K562 treated with DMSO at 1 percent for 4 hours (cell line): Measurements from ENCODE around the gene LRRC51. TPM values are rescaled to one million over a fixed set of nuclear protein-coding genes. Genes with fewer than 3 reads are reported as not detected.

Experiments
- total RNA-seq: library from RNA; unstranded; fragments of 300-600 nt; gene quantifications from 2 replicates; pipeline ENCODE4 v1.2.3, GENCODE V29; 2022; ENCODE audit not compliant: insufficient read depth

Gene LRRC51, protein sequence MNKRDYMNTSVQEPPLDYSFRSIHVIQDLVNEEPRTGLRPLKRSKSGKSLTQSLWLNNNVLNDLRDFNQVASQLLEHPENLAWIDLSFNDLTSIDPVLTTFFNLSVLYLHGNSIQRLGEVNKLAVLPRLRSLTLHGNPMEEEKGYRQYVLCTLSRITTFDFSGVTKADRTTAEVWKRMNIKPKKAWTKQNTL
- total RNA-seq, result 2.3 and 2.6 TPM in 2 replicates

DNA sequence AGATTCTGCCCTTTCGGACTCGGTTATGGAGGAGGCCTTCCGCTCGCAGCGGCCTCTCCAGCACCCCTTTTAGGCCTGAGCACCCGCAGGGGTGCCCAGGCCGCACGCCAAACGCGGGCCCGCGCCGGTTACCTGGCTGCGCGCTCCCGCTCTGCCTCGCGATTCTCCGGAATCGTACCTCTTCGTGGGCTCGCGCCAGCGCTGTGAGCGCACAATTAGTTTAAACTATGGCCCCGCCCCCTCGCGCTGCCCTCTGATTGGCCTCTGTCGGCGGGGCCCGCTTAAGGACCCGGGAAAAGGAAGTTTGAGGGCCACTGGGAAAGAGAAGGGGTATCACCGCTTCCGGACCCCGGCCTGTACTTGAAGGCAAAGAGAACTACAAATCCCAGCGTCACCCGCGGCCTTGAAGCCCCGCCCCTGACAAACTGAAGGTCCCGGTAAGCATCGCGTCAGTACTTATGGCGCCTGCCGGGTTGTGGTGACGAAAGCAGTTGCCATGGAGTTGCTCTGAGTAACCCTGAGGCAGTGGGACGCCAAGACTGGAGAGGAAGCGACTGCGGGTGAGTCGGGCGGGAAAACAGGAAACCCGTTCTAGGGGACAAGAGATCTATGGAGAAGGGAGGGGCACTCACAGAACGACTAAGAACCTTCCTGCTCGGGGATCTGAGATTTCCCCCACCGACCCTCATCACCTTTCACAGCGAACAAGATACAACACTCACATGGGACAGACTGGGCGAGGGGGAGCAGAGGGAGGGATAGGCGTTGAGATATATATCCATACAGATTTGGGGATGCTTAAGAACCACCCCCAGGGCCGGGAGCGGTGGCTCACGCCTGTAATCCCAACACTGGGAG, at the start of gene LRRC51, which contains the start of gene NUMA1:
Gene LRRC51, plus strand, starts transcription at position 525 of the 858 bp plus-strand sequence. CDS start 8,234 bp downstream, outside the sequence.
Gene NUMA1, minus strand, starts transcription at position 217 of the 858 bp plus-strand sequence. CDS start 44,599 bp downstream, outside the sequence.

GRCh38 chr11:72102946-72103753, 22.5 kb downstream of the LRRC51 start, which contains the start of gene LAMTOR1:
Gene LAMTOR1, minus strand, starts transcription at chr11:72103297. Its CDS starts 73 bp downstream, at chr11:72103224.

GRCh38 chr11:72105888-72106287, 25.2 kb downstream of the LRRC51 start, which contains the start of gene TOMT:
Gene TOMT, plus strand, starts transcription at chr11:72105924. Its CDS starts 28 bp downstream, at chr11:72105952.

DNA sequence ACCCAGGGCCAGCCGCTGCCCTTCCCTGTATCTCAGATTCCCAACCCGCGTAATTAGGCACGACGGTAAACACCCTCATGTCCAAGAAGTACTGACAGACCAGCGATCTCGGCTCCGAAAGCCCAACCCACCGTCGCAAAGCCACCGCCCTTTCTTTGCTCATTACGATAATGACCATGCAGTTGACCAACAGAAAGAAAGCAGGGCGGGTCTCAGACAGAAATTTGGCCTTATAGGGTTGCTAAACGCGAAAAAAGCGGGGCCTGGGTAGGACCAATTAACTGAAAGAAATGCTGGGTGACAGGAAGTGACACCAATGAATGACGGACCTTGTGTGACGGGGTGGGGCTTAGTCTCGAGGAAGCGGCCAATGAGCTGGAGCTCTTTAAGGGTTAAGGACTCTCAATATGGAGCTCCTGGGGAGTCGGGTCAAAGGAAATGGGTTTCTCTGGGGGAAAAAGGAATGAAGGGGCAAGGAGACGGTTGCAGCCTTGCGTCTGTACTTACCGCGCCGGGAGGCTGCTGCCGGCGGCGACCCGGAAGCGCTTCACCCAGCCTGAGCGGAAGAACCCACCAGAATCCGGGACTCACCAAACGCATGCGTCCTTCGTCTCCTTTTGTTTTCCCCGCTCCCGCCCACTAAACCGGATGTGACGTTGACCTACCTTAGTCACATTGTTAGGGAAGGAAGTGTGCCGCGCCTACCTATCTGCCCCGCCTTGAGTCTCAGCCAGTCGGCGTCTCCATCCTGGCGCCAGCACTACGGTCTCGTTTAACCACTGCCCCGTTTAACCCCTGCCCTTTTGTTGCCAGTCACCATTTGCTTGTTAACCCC, 31.7 kb downstream of the LRRC51 start, which contains the start of gene ANAPC15:
Gene ANAPC15, minus strand, starts transcription at position 553 of the 835 bp plus-strand sequence. CDS start 1,419 bp downstream, outside the sequence.

DNA sequence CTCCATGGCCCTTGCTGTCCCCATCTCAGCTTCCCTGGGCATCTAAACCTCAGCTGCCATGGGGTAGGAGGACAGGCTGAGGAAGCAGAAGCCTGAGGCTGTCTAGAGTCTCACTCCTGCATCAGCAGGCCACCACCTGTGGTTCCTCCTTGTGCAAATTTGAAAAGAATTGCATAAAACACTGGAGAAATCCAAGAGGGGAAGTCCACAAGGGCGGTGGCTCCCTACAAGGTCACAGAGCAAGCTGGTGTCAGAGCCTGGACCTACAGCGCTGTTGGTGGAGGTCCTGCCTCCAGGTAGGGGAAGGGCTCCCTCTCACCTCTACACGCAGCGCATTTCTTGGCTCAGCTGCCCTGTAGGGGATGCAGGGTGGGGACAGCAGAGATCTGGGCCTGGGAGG, 54.8 kb downstream of the LRRC51 start, which contains the start of gene FOLR3:
Gene FOLR3, plus strand, starts transcription at position 253 of the 400 bp plus-strand sequence. CDS start 228 bp downstream, outside the sequence.

Other genes with a start within 250 kb of the LRRC51 start
- gene DEFB108B, start 247.7 kb upstream of the LRRC51 start, total RNA-seq, result not detected in 2 replicates
- gene DEFB131B, start 202.4 kb upstream of the LRRC51 start, total RNA-seq, result not detected in 2 replicates
- gene XNDC1N, start 152.3 kb upstream of the LRRC51 start, total RNA-seq, result 1.8 TPM in 1 of 2 replicates, not detected in the other
- 16.1 and 46.8 TPM in 2 replicates for gene RNF121, start 151.8 kb upstream of the LRRC51 start, total RNA-seq
- gene IL18BP, start 81.9 kb upstream of the LRRC51 start, total RNA-seq, result 9.5 and 15.9 TPM in 2 replicates
- 93.9 and 115 TPM in 2 replicates for gene NUMA1, start 308 bp upstream of the LRRC51 start, total RNA-seq
- gene LAMTOR1, start 22.4 kb downstream of the LRRC51 start, total RNA-seq, result 72.5 and 76.0 TPM in 2 replicates
- gene TOMT, start 25.1 kb downstream of the LRRC51 start, total RNA-seq, result not detected in 2 replicates
- gene ANAPC15, start 31.8 kb downstream of the LRRC51 start, total RNA-seq, result 37.3 and 45.9 TPM in 2 replicates
- gene FOLR3, start 54.9 kb downstream of the LRRC51 start, total RNA-seq, result not detected in 2 replicates
- 13.7 and 14.0 TPM in 2 replicates for gene FOLR1, start 111.3 kb downstream of the LRRC51 start, total RNA-seq
- not detected in 2 replicates for gene FOLR2, start 135.9 kb downstream of the LRRC51 start, total RNA-seq
- 114 and 143 TPM in 2 replicates for gene INPPL1, start 143.9 kb downstream of the LRRC51 start, total RNA-seq
- not detected in 2 replicates for gene PHOX2A, start 163.3 kb downstream of the LRRC51 start, total RNA-seq